NOMO-1 (cell line): ENCODE results near the gene TVP23B.
"Not testable (repeated sequence)": the region's sequence is repeated elsewhere in the genome, so short reads cannot be mapped to it uniquely, and the experiment has no call there.

ENCODE experiments used
- DNase-seq, 2 experiments: peaks; one replicate each; lab custom pipeline; 2025; ENCODE audit not compliant: unreplicated experiment in 2 of 2; lab: John Stamatoyannopoulos, UW

The TVP23B gene

GRCh38 chr17:18780991-18781718 lies at the start of gene TVP23B:
TVP23B (plus strand) TSS chr17:18781183; CDS start chr17:18781294, 111 bp downstream.
- DNase-seq: peak; percentile 92 to 93

DNA sequence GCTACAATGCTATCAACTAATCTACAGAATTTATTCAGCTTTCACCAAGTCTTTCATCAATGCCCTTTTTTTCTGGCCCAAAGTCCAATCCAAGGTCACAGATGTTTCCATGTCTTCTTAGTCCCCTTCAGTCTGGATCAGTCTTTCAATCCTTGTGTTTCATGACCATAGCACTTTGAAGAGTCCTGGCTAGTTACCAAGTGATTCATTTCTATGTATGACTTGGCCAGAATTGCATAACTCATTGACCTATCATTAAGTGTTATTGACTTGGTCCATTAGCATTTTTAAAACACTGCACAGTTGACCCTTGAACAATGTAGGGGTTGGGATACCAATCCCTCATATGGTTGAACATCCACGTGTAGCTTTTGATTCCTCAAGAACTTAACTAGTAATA lies 48.5 kb upstream of the TVP23B start:
- DNase-seq: not testable (repeated sequence)

DNA sequence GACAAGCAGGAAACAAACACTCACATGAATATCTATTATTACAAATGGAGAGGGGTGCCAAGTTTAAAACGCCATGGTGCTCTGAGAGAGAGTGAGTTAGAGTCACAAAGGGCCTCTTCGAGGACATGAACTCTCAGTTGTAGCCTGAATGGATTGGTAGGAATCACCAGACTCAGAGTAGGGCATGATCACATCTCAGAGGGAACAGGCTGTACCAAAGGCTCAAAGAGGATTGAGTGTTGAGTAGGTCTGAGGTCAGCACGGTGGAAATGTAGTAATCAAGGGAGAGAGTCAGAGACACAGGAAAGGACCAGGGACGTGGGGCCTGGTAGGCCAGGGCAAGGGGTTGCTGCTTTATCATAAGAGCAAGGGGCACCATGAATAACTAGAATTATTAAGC lies 47.6 kb upstream of the TVP23B start:
- not testable (repeated sequence) for DNase-seq

GRCh38 chr17:18739616-18740391 lies 41.2 kb upstream of the TVP23B start:
- DNase-seq: not testable (repeated sequence)

GRCh38 chr17:18741228-18741627 lies 39.8 kb upstream of the TVP23B start:
- not testable (repeated sequence) for DNase-seq

DNA sequence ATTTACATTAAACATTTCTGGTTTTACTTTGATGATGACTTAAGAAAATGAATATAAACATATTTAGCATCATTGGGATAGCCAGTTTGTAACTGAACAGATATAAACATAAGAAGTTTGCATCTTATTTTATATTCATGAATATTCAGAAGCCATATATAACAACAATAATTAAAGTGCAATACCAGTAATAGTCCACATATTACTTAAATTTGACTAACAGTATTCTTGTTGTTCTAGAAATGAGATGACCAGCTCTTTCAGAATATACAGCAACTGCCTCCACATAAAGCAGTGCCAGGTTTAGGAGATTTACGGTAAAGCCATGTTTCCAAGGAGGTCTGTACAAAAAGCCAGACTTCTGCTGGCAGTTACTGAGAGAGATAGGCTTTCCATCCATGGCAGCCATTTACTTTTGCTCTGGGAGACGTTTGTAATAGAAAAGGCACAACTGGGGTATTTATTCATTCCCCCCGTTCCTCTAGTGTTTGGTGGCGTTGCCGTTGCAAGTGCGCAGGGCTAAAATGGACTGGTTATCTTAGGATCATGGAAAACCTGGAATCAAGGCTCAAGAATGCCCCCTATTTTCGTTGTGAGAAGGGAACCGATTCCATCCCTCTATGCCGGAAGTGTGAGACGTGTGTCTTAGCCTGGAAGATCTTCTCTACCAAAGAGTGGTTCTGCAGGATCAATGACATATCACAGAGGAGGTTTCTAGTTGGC lies 37.1 kb upstream of the TVP23B start, which contains the start of gene FBXW10:
Gene FBXW10, plus strand, starts transcription at position 356 of the 723 bp plus-strand sequence. Its CDS starts 191 bp downstream, at position 547.
- DNase-seq: not testable (repeated sequence)

DNA sequence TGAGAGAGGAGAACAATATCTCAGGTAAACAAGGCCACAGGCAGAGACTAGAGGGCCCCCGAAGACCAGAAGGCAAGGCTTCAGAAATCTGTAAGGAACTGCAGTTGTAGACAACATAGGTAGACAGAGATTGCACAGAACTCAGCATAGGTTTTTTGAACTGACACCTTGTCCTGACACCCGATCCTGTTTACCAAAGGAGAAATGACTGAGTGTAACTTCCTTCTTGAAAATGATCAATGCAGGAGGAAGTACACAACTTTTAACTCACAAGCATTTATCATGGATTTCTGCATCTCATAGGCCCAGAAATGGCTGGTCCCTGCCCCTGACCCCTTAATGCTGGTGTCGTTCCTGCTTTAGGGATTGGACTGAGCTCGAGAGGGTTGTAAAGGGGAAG lies 36.3 kb upstream of the TVP23B start:
- not testable (repeated sequence) for DNase-seq

GRCh38 chr17:18746551-18746950 lies 34.4 kb upstream of the TVP23B start:
- DNase-seq: not testable (repeated sequence)

GRCh38 chr17:18747501-18747900 lies 33.5 kb upstream of the TVP23B start:
- not testable (repeated sequence) for DNase-seq

DNA sequence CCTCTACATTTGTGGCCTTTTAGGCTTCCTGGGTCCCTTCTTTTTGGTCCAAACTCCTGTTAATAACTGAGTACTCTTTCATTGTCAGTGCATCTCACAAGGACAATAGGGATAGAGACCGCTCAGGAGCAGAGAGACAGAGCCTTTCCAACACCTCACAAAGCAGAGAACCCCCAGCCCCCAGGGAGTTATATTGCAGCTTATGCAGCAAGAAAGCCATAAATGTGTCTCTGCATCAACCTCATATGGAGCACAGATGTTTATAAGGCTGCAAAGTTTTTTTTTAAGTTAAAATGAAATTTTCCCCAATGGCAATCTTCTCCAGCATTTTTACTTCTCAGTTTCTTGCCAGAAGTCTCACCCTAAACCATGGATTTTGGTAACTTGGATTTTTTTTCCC lies 30.7 kb upstream of the TVP23B start:
- not testable (repeated sequence) for DNase-seq

DNA sequence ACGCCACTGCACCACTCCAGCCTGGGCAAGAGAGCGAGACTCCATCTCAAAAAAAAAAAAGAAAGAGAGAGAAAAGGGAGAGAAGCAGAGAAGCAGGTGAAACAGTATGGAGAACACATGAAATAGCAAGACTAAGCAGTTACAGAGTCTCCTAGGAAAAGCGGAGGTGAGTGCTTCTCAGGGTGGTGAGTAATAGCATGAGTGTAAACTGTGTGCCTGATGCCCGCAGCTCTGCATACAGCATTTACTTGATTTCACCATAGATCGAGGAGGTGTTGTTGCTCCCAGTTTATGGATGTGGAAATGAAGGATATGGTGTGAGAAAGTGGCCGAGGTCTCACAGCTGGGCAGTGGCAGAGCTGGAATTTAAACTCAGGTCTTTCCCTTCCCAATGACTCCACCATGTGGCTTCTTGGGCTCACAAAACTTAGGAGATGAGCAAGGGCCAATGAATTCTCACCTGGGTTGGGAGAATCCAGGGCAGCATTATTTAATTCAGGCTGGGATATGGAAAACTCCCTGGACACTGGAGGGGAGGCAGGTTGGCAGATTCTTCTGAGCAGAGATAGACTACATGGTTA lies 27.1 kb upstream of the TVP23B start:
- DNase-seq: not testable (repeated sequence)

DNA sequence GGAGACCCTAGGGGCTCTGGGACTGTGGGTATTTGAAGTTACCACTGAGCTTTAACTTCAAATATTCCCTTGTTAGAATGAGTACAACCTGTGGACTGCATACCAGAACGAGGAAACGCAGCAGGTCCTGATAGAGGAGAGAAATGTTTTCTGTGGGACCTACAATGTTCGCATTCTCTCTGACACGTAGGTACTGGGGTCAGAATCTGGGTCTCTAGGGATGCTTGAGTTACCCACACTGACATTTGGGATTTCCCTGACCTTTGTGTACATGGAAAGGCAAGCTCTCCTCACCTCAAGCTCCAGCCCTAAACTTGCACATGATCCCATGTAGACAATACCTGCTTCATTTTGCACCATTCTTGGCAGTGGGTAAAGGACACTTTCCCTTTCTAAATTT lies 25.0 kb upstream of the TVP23B start:
- not testable (repeated sequence) for DNase-seq

DNA sequence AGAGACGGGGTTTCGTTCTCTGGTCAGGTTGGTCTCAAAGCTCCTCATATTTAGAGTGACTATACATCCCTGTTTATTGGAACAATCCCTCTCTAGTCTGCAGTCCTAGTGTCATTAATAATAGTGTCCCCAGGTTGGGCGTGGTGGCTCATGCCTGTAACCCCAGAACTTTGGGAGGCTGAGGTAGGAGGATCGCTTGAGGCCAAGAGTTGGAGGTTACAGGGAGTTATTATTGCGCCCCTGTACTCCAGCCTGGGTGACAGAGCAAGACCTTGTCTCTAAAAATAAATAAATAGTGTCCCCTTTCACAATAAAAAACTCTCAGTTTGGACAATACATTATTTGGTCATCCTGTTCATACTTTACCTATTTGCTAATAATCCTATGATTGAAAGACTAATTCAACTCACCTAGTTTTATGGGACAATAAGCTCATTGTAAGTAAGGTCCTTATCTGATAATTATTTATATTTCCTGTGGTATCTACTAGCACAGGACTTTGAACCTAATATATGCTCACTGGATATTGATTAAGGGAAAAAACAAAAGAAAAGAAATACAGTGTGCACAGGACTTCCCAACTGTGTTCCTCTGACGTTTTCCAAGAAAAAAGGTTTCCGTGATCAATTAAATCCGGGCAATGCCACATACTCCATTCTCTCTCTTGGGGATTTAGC lies 23.5 kb upstream of the TVP23B start:
- DNase-seq: not testable (repeated sequence)

- not testable (repeated sequence) for DNase-seq
These were observed 22.6 kb upstream of the TVP23B start for GRCh38 chr17:18758344-18758743.

DNA sequence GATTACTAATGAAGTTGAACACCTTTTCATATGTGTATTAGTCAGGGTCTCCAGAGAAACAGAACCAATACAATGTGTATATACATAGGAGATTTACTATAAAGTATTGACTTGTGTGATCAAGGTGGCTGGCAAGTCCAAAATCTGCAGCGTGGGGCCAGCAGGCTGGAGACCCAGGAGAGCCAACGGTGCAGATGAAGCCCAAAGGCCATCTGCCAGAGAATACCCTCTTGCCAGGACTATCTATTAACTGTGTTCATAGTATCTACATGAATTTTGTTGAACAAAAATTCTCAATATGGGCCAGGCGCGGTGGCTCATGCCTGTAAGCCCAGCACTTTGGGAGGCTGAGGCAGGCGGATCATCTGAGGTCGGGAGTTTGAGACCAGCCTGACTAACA lies 20.8 kb upstream of the TVP23B start:
- DNase-seq: not testable (repeated sequence)

GRCh38 chr17:18770572-18770971 lies 10.4 kb upstream of the TVP23B start:
- DNase-seq: not testable (repeated sequence)

DNA sequence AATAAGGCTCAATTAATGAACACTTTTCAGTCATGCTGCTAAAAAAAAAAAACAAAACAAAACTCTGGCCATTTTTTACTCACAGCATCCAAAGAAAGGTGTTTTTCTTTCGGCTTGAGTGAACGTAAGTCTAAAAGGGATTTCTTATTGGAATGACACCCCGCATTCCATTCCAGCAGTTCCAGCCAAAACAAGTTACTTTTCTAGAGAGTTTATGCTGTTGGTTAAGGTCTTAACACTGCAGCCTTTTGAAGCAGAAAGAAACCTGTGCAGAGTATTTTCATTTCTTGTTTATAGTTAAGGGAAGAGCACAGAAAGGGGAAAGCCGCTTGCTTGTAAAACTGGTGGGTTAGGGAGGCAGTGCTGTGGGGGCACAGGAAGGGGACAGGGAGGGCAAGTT lies 9.9 kb upstream of the TVP23B start:
- not testable (repeated sequence) for DNase-seq

DNA sequence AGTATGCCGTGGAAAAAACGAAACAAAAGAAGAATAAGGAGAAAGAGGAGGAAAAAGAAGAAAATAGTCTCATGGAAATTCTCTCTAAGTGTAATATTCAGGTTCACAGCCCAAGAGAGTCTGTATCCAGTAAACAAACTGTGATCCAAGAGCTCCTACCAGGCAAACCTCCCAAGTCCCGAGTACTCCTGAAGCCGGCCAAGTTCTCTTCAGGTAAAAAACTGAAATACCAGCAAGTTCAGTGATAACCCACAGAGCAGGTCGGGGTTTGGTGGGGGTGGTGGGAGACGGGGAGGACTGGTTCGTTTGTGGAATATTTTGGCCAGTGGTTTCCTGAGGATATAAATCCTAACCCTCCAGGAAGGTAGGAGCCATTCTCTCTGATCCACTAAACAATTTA lies 8.5 kb upstream of the TVP23B start:
- no peak for DNase-seq

DNA sequence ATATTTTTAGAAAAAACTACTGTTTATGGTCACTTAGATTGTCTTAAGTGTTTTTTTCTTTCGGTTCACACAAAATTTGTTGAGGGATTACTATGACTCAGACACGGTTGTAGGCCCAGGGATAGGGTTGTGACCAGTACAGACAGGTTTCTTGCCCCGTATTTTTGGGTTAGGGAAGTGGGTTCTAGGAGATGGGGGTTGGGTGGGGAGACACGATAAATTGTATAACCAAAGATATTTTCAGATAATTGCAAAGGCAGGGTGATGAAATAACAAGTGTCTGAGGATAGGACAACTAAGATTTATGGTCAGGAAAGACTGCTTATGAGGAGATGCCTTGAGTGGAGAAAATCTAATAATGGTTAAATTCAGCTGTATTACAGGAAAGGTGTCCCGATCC lies 822 bp downstream of the TVP23B start:
- DNase-seq: peak; percentile 11 to 24

DNA sequence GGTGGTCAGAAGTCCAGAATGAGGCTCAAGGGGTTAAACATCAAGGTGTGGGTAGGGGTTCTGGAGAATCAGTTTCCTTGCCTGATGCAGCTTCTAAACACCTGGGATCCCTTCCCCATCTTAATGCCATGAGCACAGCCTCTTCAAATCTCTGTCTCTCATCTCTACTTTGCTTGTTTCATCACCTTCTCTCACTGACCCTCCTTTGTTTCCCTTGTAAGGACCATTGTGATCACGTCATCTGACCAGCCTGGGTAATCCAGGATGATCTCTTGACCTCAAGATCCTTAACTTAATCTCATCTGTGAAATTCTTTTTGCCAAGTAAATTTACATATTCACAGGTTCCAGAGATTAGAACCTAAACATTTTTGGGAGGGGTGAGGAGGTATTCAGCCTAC lies 5.0 kb downstream of the TVP23B start:
- DNase-seq: not testable (repeated sequence)
